Activated CD4-positive, CD25-positive, alpha-beta regulatory T cell treated with anti-CD3 and anti-CD28 coated beads, Interleukin-2, amount 50 U/mL, for 16 hours (primary cell): ENCODE data around the gene BCKDK.
"Not testable (repeated sequence)": the region's sequence is repeated elsewhere in the genome, so short reads cannot be mapped to it uniquely, and the experiment has no call there.

Experiments used
- DNase-seq: peaks from one replicate; pipeline ENCODE4 v3.0.0-alpha.2; 2020; ENCODE audit warnings: low read depth, low spot score

Gene BCKDK

DNA sequence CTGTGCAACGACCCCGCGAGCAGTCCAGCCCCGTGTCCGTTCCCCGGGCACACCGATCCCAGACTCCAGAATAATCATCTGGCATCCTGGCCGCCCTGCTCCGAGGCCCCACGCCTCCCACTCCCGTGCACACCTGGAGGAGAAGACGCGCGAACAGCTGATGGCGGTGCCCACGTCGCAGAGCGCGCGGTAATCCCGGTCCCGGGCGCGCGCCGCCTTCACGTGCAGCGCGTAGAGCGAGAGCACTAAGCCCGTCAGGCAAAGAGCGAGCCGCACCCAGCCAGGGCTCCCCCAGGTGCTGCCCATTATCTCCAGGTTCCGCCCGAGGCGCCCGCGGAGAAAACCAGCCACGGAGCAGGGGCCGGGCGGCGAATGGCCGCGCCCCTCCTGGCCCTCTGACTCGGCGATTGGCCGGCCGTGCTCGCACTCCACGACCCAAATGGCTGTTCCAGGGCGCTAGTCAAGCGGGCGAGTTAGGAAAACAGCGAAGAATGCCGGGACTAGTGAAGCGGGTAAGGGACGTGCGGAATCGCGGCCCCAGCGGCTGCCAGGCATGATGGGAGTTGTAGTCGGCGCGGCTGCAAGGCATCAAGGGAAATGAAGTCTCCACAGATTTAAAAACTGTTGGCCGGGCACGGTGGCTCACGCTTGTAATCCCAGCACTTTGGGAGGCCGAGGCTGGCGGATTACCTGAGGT is 13.6 kb upstream of the BCKDK start, which contains the start of gene VKORC1:
Gene VKORC1 (minus strand): TSS at position 374 of the 697 bp plus-strand sequence. CDS start 68 bp downstream, at position 306.
- peak; percentile 73 for DNase-seq

DNA sequence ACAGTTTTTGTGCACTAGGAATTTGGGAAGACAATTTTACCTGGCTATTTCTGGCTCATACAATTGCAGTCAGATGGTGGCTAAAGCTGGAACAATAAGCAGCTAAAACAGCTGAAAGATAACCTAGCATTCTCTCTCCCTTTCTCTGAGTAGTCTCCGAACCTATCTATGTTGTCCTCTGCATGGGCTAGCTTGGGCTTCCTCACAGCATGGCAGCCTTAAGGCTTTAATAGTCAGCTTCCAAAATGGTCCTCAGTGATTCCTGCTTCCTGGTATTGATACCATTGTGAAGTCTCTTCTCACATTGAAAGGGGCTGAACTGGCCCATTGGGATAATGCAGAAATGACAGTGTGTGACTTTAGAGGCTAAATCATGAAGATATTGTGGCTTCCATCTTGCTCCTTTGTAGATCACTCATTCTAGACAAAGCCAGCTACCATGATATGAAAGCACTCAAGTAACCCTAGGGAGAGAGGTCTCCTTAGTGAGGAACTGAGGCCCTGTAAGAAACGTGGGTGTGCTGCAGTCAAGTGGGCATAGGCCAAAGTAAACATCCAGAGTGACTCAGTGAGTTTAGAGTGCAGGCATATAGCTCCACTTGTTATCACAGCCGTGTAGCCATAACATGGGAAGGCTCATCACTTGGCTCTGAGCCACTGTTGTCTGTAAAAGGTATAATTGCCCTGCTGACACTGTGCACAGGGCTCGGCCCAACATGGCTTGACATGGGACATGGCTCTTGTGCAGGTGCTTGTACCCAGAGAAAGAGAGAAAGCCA is 8.1 kb upstream of the BCKDK start:
- no peak for DNase-seq

DNA sequence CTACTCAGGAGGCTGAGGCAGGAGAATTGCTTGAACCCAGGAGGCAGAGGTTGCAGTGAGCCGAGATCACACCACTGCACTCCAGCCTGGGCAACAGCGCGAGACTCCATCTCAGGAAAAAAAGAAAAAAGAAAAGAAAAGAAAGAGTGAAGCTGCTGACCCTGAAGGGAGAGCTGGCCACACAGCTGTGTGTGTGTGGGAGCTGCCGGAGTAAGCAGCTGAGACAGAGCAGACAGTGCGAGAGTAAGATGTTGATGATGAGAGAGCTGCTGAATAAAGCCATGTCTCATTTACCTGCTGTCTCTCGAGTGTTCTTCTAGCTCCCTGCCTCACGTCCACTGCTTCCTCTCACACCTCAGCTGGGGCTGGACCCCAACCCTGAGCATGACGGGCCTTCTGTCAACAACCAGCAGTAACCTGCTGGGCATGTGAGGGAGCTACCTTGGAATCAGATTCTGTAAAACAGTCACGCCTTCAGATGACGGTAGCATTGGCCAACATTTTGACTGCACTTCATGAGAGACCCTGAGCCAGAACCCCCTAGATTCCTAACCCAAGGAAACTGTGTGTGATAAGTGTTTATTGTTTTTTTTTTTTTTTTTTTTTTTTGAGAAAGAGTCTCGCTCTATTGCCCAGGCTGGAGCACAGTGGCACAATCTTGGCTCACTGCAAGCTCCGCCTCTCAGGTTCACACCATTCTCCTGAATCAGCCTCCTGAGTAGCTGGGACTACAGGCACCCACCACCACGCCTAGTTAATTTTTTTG is 7.1 kb upstream of the BCKDK start:
- DNase-seq = not testable (repeated sequence)

DNA sequence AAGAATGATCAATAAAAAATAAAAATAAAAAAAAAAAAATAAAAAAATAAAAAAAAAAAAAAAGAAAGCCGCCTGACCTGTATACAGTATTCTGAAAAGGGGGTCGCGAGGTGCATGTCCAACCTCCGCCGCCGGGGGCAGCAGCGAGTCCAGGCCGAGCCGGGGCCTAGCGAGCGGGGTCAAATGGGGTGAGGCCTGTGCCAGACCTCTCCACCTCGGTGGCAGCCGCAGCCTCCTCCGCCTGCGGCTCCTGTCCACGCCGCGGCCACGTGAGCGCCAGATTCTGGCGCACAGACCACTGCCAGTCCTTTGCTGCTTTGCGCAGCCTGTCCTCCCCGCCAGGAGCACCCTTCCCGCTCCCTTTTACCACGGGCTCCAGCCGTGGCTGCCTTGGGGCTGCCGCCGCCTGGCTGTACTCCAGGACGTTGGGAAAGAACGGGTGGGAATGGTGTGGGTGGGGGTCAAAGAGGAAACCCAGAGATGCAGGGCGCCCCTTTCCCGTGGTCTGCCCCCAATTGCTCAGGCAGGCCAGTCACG is 2.4 kb upstream of the BCKDK start:
- peak; percentile 70 for DNase-seq

DNA sequence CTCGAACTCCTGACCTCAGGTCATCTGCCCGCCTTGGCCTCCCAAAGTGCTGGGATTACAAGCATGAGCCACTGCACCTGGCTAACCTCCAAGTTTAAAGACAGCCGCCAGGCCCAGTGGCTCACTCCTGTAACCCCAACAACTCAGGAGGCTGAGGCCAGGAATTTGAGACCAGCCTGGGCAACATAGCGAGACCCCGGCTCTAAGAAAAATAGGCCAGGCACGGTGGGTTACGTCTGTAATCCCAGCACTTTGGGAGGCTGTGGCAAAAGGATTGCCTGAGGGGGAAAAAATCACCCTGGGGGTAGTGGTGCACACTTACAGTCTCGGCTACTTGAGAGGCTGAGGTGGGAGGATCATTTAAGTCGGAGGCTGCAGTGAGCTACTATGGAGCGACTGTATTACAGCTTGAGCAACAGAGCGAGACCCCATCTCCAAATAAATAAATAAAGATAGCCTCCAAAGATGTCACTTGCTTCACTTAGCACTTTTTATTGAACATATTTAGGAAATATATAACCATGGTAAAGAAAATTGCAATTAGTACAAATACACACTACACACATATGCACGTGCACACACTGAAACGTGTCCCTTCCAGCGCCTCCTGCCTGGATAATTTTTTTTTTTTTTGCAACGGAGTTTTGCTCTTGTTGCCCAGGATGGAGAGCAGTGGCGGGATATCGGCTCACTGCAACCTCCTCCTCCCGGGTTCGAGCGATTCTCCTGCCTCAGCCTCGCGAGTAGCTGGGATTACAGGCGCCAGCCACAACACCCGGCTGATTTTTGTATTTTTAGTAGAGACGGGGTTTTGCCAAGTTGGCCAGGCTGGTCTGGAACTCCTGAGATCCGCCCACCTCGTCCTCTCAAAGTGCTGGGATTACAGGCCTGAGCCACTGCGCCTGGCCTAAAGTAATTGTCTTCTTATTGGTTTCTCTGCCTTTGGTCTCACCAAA is 1.4 kb upstream of the BCKDK start:
- no peak for DNase-seq

DNA sequence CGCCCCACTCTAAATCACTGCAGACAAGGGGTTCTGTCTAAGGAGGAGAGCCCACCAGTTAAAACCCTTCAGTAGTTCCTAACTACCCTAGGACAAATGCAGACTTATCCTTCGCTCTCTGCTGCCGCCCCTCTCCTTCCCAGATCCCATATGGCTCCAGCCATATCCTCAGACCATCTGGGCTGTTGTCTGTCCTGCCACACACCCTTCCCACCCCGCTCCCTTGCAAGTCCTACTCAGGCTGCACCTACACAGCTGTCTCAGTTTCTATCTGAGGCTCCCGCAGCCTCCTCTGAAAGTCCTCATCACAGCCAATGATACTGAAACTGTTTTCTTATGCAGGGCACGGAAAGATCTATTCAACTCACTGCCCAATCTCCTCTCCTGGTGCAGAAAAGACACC is 720 bp upstream of the BCKDK start:
- DNase-seq = no peak

DNA sequence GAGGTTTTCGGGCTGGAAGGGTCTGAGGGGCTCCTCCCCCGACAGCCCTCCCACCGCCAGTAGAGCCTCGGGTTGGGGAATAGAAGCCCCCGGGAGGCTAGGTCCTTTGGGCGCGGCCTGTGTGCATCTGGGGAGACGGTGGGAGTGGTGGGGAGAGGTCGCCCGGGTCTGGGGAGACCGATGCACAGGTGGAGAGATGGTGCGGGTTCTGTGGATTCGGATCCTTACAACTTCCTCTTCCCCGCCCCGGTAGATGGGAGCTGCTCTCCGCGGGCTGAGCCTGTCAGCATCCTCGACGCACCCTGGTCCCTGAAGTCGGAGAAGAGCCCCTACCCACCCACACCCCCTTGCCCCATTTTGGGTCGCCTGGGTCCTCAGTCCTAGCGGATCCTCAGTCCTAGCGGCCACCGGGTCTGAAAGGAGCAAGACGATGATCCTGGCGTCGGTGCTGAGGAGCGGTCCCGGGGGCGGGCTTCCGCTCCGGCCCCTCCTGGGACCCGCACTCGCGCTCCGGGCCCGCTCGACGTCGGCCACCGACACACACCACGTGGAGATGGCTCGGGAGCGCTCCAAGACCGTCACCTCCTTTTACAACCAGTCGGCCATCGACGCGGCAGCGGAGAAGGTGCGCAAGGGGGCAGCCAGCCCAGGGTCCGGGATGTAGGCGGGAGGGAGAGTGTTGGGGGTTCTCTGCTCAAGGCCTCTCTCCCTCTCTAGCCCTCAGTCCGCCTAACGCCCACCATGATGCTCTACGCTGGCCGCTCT is 790 bp downstream of the BCKDK start:
- DNase-seq = no peak

DNA sequence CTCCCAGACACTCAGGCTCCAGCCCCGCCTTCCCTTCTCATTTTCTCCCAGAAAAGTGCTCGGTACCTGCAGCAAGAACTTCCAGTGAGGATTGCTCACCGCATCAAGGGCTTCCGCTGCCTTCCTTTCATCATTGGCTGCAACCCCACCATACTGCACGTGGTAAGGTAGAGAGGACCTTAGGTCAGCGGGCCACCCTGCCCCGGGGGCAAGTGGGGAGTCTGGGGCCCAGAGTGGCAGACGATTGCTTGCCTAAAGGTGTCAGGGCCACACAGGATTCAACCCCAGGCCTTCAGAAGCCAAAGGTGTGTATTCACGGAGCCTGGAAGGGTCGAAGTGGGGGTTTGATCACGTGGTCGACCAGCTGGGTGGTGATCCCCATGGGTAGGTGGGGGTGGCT is 1.4 kb downstream of the BCKDK start:
- DNase-seq = no peak

DNA sequence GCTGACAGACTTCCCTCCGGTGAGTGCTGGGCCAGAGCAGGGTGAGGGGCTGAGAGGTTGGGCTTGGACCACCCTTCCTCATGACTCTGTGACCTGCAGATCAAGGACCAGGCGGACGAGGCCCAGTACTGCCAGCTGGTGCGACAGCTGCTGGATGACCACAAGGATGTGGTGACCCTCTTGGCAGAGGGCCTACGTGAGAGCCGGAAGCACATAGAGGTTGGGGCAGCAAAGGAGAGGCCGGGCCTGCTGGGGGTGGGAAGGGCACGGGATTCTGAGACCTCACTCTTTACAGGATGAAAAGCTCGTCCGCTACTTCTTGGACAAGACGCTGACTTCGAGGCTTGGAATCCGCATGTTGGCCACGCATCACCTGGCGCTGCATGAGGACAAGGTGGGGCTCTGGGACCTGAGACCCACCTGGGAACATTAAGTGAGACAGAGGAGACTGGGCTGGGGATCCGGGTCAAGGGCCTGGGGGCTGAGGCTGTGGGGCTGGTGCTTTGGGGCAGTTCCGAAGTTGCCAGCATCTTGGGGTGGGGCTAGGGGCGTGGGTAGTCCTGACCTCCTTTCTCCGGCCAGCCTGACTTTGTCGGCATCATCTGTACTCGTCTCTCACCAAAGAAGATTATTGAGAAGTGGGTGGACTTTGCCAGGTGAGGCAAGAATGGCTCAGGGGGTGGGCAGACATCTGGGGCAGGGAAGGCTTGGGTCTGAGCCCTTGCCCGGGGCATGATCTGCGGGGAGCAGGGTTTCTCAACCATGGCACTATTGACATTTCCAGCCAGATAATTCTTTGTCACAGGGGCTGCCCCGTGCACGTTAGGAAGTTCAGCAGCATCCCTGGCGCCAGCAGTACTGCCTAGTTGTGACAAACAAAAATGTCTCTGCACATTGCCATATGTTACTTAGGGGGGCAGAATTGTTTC is 2.2 kb downstream of the BCKDK start:
- DNase-seq = no peak

DNA sequence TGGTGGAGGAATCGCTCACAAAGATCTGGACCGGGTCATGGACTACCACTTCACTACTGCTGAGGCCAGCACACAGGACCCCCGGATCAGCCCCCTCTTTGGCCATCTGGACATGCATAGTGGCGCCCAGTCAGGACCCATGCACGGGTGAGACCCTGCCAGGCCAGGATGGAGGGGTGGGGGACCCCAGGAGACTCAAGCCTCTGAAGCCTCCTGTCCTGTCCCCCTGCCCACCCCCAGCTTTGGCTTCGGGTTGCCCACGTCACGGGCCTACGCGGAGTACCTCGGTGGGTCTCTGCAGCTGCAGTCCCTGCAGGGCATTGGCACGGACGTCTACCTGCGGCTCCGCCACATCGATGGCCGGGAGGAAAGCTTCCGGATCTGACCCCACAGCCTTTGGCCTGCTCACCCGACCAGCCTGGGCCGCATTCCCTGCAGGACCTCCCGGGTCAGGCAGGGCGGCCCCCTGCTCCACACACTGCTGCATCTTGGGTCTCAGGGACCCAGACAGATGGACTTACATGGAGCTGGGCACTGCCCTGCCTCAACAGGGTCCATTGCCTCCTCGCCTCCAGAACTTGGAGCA is 3.8 kb downstream of the BCKDK start:
- DNase-seq = no peak

DNA sequence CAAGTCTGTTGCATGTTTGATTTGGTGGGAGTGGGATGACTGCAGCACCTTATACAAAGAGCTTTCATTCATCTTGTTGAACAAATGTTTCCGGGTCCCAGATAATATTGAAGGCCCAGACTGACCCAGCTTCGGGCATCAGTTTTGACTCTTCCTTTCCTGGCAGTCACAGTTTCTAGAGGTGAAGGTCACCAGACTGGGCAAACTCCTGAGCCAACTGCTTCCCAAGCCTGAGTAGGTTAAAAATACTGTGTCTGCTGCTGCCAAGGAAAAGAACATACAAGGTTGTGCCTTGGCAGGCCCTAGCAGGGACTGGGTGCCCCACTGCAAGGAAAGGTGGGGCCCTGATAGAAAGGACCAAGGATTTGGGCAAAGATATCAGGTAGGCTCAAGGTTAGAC is 4.5 kb downstream of the BCKDK start:
- DNase-seq = no peak

DNA sequence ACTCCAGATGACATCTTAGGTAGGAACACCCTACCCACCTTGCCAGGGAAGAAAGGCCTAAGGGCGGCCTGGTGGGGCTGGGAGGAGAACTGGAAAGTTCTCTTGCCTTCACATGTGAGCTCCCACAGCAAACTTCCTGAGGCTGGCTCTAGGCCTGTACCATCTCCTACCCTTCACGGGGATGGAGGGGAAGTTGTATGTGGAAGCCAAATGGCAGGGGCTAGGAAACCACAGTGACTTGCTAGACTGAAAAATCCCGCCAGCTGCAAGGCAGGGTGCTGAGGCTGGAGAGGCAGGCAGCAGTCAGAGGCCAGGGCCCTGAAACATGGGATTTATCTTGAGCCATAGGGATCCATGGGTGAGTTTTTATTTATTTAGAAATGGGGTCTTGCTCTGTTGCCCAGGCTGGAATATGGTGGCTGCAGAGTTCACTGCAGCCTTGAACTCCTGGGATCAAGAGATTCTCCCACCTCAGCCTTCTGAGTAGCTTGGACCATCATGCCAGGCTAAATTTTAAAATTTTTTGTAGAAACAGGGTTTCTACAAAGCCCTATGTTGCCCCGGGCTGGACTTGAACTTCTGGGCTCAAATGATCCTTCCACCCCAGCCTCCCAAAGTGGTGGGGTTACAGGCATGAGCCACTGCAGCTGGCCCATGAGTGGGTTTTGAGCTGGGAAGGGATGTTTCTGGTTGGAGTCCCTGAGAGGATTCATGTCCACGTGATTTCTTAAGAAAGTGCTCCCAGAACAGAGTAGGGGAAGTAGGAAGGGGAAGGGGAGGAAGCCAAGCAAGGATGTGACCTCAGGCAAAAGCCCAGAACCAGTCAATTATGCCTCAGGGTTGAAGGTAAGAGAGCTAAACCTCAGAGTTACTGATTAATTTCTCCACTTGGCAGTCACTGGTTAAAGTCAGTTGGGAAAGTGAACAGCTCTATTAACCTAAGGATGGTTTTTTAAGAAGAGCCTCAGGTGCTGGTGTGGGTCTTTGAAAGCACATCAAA is 5.2 kb downstream of the BCKDK start:
- no peak for DNase-seq

DNA sequence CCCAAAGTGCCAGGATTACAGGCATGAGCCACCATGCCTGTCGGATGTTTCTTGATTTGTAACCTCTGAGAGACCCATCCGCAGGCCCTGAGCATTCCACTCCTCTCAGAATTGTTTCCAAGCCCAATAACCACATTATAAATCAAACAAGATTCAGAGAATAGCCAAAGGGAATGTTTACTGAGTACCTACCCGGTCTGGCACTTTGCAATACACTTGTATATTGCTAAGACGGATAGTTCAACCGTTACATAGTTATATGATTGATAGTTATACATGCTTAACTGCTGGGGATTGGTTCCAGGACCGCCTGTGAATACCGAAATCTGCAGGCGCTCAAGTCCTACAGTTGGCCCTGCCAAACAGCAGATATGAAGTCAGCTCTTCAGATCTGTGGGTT is 6.3 kb downstream of the BCKDK start:
- no peak for DNase-seq

DNA sequence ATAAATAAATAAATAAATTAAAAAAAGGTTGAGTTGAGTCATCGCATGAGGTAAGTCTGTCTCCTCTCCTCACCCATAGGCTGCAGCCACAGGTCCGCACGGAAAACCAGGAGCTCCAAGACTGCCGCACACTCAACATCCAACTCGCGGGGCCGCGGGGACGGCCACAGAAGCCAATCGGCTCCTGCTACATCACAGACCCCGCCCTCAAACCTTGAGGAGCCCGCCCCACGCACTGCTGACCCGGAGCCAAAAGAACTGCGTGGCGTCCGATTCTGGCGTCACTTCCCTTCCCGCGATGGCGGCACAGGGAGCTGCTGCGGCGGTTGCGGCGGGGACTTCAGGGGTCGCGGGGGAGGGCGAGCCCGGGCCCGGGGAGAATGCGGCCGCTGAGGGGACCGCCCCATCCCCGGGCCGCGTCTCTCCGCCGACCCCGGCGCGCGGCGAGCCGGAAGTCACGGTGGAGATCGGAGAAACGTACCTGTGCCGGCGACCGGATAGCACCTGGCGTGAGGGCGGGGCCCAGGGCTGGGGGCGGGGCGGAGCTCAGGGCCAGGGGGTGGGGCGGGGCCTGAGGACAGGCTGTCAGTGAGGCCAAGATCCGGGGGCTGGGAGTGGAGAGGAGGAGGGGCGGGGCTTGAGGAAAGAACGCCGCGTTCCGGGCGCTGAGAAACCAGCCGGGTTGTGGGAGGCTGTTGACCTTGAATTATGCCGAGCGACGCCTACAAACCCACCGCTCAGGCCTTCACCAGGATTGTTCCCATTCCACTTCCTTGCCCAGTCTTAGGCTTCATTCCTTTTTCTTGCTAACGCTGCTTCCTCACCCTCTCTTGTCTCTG is 9.4 kb downstream of the BCKDK start, which contains the start of gene KAT8:
Gene KAT8 (plus strand): TSS at position 281 of the 839 bp plus-strand sequence. CDS start 18 bp downstream, at position 299.
- peak; percentile 95 for DNase-seq

DNA sequence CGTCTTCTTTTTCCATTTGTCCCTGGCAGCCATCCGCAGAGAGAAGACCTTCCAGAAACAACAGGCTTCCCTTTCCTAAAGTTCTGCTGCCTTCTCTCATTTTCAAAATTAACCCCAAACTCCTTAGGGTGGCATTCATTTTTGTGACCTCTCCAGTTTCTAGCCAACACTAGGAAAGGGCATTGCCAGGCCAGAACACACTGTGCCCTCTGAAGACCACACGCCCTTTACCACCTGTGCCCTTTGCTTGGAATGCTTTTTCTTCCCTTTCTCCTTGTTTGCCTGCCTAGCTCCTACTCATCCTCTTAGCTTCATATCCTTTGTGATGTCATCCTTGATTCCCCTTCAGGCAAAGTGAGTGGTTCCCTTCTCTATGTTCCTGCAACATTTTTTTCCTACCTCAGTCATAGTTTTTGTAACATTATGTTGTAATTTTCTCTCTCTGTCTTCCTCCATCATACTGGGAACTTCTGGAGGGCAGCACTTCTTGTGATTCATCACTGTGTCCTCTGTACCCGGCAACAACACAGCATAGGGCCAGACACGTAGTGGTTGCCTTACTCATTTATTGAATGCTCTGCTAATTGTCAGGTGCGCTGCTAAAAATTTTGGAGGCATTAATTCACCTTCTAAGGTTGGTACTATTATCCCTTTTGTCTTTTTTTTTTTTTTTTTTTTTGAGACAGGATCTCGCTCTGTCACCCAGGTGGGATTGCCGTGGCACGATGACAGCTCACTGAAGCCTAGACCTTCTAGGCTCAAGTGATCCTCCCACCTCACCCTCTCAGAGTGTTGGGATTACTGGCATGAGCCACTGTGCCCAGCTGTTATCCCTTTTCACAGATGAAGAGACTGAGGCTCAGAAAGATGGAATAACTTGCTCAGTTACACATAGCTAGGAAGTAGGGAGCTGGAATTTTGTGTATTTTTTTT is 10.3 kb downstream of the BCKDK start:
- DNase-seq = no peak
